GM12865 (cell line): ENCODE measurements around the gene MGAT5B.
"Not testable (repeated sequence)": the region's sequence is repeated elsewhere in the genome, so short reads cannot be mapped to it uniquely, and the experiment has no call there.

Source experiments
- DNase-seq: peaks from one replicate; pipeline ENCODE4 v3.0.0; 2010; ENCODE audit warnings: low read depth
- H3K4me3 ChIP-seq: 2 replicates; pipeline ENCODE4 v1.5.1; 2011; ENCODE audit warnings: mild to moderate bottlenecking, low read depth, low read length, control low read depth
- TF ChIP-seq, protein P1 (sequence below): IDR thresholded peaks from 2 replicates; pipeline ENCODE4 v1.5.1; 2011; ENCODE audit warnings: low read length, control low read depth, low read depth, inconsistent platforms; ENCODE audit not compliant: insufficient read depth; ENCODE audit errors: missing control alignments

MGAT5B gene

DNA sequence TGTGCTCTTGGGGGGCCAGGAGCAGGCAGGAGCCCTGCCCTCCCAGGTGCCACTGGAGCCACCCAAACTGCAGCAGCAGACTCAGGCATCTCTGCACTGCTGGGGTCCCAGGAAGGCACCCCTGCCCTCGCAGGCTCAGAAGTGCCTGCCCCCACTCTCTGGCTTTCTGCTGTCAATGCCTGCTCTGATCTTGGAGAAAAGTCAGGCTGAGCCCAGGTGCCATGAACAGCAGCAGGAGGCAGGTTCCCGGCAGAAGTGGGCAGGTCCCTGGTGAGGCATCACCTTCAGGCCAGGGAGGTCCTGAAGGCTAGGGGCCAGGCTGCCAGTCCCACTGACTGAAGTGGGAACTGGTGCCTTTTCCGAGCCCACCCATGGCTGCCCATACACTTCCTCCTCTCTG, 106.5 kb downstream of the MGAT5B start:
- DNase-seq: no peak

DNA sequence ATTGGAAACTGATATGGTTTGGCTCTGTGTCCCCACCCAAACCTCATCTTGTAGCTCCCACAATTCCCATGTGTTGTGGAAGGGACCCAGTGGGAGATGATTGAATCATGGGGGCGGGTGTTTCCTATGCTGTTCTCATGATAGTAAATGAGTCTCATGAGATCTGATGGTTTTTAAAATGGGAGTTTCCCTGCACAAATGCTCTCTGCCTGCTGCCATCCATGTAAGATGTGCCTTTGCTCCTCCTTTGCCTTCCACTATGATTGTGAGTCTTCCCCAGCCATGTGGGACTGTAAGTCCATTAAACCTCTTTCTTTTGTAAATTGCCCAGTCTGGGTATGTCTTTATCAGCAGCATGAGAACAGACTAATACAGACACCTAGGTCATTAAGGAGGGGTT, 109.8 kb downstream of the MGAT5B start:
- DNase-seq, H3K4me3 ChIP-seq: not testable (repeated sequence)

More for the DNA sequence above, 106.5 kb downstream of the MGAT5B start:
- H3K4me3 ChIP-seq: no peak overlapping the region
- TF ChIP-seq, protein P1, sequence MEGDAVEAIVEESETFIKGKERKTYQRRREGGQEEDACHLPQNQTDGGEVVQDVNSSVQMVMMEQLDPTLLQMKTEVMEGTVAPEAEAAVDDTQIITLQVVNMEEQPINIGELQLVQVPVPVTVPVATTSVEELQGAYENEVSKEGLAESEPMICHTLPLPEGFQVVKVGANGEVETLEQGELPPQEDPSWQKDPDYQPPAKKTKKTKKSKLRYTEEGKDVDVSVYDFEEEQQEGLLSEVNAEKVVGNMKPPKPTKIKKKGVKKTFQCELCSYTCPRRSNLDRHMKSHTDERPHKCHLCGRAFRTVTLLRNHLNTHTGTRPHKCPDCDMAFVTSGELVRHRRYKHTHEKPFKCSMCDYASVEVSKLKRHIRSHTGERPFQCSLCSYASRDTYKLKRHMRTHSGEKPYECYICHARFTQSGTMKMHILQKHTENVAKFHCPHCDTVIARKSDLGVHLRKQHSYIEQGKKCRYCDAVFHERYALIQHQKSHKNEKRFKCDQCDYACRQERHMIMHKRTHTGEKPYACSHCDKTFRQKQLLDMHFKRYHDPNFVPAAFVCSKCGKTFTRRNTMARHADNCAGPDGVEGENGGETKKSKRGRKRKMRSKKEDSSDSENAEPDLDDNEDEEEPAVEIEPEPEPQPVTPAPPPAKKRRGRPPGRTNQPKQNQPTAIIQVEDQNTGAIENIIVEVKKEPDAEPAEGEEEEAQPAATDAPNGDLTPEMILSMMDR: no peak

DNA sequence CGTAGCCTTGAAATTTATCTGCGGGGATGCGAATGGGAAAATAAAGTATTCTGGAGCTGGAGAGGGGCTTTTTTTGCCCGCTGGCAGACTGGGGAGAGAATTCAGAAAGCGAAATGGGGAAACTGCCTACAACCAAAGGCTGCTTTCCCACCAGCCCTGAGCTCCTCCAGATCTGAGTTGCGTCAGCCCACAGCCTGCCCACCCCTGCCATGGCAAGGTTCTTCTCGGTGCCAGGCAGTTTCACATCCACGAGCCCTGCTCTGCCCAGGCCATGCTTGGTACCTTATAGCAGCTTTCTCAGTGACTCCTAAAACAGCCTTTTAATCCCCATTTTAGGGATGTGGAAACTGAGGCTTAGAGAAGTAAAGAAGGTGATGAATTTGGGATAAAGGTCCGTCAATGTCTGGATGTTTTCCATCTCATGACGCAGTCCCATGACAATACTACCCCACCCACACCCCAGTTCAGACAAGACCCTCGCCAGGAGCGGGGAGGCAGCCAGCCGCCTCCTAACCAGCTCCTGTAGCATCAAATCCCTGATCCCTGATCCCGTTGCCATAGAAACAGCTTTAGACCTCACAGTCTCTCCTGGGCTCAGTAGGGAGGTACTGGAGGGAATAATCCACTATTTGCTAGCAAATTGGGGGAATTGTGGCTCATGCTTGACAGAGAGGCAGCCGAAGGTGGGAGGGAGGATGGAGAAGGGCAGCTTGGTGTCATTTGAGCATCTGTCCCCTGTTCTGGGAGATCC, 113.5 kb downstream of the MGAT5B start:
- no peak overlapping the region for H3K4me3 ChIP-seq
- no peak for DNase-seq
- TF ChIP-seq, protein P1: no peak

DNA sequence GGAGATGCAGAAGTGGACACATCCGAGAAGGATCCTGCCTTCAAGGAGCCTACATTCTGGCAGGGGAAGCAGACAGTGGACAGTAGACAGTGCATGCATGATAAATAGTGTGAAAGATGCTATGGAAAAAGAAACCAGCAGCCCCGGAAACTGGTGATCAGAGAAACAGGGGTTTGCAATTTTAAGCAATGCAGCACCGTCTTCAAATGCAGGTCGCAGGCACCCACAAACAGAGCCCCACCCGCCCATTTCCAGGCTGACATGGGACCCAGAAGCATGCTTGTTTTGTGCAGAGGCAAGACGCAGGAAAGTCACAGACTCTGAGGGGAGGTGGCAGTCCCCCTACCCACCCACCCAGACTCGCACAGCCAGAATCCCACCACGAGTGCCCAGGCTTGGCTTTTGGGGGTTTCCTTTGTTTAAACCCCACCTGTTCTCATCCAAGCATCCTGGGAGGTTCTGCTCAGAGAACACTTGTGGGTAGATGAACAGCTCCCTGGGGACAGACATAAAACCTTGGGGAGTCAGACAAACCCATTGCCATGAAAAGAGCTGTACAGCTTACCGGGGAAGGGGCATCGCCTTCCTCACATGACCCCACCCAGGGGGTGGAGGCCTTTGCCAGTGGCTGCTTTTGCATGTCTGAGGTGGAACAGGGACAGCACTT, 114.3 kb downstream of the MGAT5B start:
- TF ChIP-seq, protein P1: no peak
- no peak overlapping the region for H3K4me3 ChIP-seq
- DNase-seq: no peak

DNA sequence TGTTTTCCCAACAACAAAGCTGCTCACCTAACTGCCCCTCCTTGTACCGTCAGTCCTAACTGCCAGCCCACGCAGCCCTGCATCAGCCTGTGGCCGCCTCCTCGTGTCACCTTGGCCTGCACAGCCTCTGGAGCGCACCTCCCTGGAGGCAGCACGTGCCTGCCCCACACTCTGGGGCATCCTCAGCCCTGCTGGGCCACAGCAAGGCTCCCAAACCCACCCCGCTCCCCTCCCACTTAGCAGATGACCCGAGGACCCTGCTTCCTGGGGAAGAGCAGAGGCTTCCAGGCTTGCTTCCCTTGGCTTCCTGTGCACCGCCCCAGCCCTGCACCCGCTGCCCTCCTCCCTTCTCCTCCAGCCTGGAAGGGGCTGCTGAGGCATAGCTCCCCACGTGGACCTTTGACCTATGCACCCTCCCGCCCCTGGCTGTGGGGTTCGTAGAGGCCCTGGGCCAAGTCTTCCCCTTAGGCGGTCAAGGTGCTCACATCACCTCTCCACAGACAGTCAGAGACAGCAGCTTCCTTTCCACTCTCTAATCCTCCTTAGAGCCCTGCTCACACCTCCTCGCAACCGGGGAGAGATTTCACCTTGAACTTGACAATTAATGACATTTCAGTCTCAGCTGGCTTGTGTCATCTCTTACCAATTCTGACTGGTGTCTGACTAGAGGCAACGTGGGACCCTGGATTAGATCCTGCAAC, 115.0 kb downstream of the MGAT5B start:
- no peak overlapping the region for H3K4me3 ChIP-seq
- TF ChIP-seq, protein P1: no peak
- DNase-seq: no peak

DNA sequence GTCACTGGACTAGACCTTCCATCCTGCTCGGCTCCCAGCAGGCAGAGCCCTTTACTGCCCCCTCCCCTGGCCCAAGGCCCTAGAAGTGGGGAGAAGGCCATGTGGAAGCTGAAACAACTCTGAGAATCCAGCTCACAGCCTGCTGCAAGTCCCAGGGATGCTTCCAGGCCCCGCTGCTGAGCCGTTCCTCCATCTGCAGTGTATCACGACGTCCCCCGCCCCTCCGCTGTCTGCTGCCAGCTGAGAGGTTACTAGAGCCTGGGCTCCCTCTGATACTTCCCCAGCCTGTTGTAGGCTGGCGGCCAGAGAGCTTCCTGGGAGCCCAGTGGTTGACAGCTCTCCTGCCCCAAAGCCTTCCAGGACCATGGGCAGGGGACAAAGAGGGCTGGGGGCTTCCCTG, 118.2 kb downstream of the MGAT5B start:
- H3K4me3 ChIP-seq: no peak overlapping the region
- TF ChIP-seq, protein P1: no peak
- DNase-seq: no peak

DNA sequence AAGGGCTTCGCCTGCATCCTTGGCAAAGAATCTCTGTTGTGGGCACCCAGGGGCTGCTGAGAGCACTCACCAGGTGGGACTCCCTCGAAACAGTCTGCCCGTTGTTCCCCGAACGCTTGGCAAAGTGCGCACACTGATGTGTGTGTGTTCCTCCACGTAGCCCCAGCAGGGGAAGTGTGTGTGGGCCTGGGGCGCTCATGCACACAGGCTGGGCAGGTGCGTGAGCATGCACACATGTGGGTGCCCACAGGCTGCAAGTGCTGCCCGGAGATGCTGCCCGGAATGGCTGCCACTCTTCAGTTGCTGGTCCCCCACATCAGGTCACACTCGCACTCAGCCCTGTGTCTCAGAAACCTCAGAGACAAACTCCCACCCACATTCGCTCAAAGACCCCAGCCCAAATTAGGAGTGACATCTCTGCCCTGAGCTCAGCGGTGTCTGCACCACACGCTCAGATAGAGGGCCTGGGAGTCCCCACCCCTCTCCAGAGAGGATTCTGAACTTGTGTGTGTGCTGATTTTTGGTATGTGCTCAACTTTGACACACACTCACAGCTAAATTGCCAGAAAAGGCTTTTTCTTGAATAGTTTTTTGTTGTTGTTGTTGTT, 119.4 kb downstream of the MGAT5B start:
- DNase-seq: no peak
- TF ChIP-seq, protein P1: no peak
- H3K4me3 ChIP-seq: no peak overlapping the region
